Measurements from ENCODE around the gene NDUFAF3.
A peak's percentile ranks its signal among the peaks of the same experiment; 100 is the strongest.
"Not testable (repeated sequence)": the region's sequence is repeated elsewhere in the genome, so short reads cannot be mapped to it uniquely, and the experiment has no call there.

NDUFAF3 gene

DNA sequence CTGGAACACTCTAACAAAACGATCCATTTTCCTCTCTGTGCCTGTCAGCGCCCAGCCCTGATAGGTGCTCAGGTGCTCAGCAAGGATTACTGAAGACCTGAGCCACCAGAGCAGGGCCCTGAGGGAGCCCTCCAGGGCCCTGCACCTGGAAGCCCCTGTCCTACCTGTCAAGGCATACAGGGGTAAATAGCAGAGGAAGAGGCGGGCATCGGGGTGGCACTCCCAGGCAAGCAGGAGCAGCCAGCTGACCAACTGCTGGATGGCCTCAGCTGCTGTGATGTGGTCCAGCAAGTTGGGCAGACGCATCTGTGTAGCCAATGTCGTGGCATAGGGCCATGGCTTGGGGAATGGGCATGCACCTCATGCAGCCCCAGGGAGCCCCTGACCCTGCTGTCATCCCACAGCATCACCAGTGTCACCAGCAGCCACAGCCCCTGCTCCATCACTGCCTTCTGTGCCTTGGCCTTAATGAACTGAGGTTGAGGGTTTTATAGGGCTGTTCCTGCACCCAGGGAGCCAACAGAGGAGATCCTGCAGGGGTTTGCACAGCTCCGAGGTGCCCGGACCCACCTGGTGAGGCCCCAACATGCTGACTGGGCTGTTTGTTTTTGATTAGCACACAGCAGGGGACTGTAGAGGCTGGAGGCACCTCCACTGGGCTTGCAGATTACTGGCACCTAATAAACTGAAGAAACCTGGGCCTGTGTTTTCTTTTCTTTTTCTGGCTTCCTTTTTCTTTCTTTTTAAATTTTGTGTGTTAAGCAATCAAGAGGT is 22.6 kb upstream of the NDUFAF3 start:
- DNase-seq (ENCODE audit: low spot score), result no peak

DNA sequence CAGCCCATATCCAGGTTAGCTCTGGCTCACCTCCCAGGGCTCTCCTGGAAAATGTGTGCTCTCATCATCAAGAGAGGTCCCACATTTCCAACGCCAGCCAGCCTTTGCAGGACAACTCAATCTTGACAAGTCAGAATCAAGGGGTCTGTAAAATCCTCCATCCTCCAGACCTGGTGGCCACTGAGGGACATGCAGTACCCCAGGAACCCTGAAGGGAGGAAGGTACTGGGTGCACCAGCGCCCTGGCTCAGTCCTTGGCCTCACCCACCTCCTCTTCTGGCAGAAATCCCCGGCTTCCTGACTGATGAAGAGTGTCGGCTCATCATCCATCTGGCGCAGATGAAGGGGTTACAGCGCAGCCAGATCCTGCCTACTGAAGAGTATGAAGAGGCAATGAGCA is 20.8 kb upstream of the NDUFAF3 start:
- no peak for DNase-seq (ENCODE audit: low spot score)

DNA sequence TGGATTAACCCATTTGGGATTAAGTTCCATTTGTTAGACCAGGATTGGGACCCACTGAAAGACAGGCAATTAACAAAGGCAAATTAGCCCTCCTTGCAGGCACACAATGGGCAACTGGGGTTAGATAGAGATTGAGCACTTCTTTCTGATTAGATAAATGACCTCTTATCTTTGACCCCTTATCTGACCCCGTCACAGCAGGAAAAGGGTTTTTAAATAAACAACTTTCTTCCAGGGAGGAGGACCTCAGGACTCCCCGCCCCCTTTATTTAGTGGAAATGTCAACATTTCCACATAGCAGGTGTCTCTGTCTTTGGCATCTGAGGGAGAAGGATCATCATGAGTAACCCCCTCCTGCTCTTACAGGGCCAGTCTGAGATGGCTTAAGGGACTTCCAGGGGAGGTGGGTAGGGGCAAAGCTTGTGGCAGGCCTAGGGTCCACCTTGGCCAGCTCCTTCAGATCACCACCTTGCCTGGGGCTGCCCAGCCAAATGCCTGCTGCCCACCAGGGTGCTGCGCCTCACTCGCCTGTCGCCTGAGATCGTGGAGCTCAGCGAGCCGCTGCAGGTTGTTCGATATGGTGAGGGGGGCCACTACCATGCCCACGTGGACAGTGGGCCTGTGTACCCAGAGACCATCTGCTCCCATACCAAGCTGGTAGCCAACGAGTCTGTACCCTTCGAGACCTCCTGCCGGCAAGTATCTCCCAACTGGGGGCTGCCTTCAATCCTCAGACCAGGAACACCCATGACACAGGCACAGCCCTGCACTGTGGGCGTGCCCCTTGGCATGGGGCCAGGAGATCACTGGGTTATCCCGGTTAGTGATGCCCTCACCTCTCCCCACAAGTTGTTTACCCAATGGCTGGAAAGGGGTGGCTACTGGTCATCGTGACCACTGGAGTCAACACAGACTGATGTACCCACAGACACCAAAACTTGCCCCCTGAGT is 17.3 kb upstream of the NDUFAF3 start:
- no peak for DNase-seq (ENCODE audit: low spot score)

DNA sequence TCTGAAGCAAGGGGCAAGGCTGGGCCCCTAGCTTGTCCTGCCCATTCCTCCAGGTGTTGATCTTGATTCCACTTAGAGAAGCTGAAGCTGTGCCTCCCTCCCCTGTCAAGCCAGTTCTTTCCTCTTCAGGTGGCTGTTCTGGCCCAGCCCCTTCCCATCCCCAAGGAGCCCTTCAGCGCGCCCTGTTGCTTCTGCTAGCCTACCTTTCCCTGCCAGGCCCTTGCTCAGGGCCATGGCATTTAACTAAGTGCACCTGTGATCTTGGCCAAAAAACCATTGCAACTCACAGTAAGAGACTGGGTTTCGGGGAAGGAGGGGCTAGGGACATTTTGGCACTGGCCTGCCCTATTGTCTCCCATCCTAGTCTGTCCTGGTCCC is 16.6 kb upstream of the NDUFAF3 start:
- no peak for DNase-seq (ENCODE audit: low spot score)

DNA sequence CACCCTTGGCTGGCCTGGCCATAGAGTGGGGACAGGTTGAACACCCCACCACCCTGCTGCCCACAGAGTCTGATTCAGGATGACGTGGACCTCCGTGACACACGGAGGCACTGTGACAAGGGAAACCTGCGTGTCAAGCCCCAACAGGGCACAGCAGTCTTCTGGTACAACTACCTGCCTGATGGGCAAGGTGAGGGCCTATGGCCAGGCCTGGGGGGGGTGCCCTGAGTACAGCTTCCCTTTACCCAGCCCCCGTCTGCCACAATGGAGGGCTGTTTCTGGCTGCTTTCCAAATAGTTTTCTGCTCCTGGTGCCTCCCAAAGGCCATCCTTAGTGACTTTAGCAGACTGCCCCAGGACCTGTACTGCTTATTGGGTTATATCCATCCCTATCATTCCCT is 15.9 kb upstream of the NDUFAF3 start:
- DNase-seq (ENCODE audit: low spot score), result no peak

DNA sequence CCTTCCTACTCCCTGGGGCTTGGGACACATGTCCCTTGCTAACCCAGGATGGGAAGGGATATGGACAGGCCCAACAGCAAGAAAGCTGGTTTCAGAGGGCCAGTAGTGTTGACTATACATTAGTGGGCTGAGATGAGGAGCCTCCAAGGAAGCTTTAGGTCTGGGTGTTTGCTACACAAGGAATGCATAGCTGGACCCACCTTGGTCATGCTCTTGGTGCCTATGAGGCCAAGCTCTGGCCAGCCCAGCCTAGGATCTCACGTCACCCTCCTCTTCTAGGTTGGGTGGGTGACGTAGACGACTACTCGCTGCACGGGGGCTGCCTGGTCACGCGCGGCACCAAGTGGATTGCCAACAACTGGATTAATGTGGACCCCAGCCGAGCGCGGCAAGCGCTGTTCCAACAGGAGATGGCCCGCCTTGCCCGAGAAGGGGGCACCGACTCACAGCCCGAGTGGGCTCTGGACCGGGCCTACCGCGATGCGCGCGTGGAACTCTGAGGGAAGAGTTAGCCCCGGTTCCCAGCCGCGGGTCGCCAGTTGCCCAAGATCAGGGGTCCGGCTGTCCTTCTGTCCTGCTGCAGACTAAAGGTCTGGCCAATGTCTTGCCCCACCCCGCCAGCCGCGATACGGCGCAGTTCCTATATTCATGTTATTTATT is 15.4 kb upstream of the NDUFAF3 start:
- no peak for DNase-seq (ENCODE audit: low spot score)

DNA sequence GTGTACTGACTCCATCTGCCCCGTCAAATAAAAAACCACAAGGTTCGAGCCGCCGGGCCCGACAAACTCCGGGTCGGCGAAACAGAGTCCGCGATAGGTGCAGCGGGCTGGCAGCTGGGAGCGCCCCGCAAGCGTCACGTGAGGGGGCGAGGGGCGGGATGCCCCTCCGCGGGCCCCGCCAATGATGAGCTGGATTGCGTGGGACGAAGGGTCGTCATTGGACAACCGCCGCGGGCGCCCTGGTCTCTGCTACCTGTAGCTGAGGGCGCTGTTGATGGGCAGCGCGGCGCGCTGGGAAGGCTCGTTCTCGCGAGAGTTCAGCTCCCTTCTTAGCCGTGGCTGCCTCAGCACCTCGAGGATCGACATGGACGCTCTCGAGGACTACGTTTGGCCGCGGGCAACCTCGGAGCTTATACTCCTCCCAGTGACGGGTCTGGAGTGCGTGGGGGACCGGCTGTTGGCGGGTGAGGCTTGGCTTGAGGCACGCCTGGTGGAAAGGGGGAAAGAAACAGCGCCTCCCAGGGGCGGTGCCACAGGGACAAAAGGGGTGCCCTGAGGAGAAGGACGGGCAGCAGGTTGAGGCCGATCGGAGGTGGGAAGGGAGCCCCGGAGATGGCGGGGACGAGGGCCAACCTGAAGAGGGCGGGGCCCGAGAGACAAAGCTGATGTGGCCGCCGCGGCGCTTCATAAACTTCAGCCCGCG is 14.7 kb upstream of the NDUFAF3 start, which contains the start of gene WDR6:
Gene WDR6, plus strand, starts transcription at position 324 of the 703 bp plus-strand sequence. Its CDS starts 41 bp downstream, at position 365.
- DNase-seq (ENCODE audit: low spot score), result peak; percentile 90

DNA sequence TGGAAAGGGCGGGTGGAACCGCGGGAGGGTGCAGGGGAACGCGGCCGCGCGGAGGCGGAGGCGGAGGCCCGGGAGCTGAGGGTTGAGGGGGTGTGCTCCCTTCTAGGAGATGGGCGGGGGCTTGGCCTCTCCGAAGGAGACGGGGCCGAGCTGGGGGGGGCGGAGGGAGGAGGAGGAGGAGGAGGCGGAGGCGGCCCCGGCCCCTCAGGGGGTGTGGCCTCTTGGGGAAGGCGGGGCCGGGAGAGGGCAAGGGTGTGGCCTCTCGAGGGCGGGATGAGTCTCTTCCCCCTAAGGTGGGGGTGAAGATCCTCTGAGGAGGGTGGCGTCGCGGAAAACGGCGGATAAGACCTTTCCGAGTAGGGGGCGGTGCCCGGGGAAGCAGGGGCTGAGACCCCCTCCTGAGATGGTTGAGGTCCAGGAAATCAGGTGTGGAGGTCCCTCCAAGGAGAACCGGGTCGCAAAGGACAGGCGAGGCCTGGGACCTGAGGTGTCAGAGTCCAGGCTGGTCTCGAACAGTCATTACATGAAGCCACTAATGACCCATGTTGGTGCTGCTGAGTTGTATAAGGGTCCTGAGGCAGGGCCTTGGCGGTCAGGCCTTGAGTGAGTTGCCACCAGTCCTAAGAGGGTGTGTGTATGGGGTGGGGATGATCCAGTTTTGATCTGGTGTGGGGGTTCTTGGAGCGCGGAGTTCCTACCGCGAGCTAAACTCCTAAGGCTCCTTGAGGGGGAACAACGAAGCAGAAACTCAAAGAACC is 14.0 kb upstream of the NDUFAF3 start:
- DNase-seq (ENCODE audit: low spot score), result peak; percentile 79

DNA sequence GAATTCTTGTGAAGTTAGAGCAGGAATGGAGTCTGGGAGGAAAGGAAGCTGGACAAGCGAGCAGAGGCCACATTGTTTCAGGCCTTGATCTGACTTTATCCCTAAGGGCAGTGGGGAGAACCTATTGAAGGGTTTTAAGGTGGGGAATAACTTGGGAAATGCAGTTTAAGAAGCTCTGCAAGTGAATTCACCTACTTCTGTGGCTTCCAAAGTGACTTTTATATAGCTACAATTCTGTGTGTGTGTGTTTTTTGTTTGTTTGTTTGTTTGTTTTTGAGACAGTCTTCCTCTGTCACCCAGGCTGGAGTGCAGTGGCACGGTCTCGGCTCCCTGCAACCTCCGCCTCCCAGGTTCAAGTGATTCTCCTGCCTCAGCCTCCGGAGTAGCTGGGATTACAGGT is 13.3 kb upstream of the NDUFAF3 start:
- not testable (repeated sequence) for DNase-seq (ENCODE audit: low spot score)

DNA sequence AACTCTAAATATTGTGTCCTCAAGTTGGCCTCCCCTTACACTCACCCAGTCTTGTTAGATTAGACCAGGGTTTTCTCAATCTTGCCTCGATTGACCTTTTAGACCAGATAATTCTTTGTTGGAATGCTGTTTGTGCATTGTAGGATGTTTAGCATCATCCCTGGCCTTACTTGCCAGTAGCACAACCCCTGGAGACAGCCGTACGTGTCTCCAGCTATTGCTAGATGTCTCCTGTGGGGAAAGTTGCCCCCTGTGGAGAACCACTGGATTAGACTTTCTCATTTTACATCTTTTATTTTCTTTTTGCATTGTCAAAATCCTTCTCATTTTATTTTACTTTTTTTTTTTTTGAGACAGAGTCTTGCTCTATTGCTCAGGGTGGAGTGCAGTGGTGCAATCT is 12.5 kb upstream of the NDUFAF3 start:
- DNase-seq (ENCODE audit: low spot score), result no peak

DNA sequence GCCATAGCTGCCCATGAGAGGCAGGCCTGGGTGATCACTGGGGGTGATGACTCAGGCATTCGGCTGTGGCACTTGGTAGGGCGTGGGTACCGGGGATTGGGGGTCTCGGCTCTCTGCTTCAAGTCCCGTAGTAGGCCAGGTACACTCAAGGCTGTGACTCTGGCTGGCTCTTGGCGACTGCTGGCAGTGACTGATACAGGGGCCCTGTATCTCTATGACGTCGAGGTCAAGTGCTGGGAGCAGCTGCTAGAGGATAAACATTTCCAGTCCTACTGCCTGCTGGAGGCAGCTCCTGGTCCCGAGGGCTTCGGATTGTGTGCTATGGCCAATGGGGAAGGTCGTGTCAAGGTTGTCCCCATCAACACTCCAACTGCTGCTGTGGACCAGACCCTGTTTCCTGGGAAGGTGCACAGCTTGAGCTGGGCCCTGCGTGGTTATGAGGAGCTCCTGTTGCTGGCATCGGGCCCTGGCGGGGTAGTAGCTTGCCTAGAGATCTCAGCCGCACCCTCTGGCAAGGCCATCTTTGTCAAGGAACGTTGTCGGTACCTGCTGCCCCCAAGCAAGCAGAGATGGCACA is 9.4 kb upstream of the NDUFAF3 start:
- DNase-seq (ENCODE audit: low spot score), result no peak

DNA sequence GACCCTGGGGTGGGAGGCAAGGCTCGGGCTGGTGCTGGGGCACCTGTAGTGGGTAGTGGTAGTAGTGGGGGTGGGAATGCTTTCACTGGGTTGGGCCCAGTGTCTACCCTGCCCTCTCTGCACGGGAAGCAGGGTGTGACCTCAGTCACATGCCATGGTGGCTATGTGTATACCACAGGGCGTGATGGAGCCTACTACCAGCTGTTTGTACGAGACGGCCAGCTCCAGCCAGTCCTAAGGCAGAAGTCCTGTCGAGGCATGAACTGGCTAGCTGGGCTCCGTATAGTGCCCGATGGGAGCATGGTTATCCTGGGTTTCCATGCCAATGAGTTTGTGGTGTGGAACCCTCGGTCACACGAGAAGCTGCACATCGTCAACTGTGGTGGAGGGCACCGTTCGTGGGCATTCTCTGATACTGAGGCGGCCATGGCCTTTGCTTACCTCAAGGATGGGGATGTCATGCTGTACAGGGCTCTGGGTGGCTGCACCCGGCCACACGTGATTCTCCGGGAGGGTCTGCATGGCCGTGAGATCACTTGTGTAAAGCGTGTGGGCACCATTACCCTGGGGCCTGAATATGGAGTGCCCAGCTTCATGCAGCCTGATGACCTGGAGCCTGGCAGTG is 8.7 kb upstream of the NDUFAF3 start:
- DNase-seq (ENCODE audit: low spot score), result no peak

DNA sequence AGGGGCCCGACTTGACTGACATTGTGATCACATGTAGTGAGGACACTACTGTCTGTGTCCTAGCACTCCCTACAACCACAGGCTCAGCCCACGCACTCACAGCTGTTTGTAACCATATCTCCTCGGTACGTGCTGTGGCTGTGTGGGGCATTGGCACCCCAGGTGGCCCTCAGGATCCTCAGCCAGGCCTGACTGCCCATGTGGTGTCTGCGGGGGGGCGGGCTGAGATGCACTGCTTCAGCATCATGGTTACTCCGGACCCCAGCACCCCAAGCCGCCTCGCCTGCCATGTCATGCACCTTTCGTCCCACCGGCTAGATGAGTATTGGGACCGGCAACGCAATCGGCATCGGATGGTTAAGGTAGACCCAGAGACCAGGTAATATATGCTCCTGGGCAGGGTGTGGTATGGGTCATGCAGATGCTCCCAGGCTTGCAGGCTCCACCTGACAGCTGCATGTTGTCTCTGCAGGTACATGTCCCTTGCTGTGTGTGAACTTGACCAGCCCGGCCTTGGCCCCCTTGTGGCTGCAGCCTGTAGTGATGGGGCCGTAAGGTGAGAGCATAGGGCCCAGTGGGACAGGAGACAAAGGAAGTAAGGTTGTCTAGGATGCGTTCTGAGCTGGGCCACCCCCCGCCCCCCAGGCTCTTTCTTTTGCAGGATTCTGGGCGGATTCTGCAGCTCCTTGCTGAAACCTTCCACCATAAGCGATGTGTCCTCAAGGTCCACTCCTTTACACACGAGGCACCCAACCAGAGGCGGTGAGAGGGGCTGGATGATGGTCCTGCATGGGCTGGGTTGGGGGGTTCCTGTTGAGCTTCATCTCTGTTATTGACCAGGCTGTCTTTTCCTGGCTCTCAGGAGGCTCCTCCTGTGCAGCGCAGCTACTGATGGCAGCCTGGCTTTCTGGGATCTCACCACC is 7.9 kb upstream of the NDUFAF3 start:
- DNase-seq (ENCODE audit: low spot score), result peak; percentile 62

DNA sequence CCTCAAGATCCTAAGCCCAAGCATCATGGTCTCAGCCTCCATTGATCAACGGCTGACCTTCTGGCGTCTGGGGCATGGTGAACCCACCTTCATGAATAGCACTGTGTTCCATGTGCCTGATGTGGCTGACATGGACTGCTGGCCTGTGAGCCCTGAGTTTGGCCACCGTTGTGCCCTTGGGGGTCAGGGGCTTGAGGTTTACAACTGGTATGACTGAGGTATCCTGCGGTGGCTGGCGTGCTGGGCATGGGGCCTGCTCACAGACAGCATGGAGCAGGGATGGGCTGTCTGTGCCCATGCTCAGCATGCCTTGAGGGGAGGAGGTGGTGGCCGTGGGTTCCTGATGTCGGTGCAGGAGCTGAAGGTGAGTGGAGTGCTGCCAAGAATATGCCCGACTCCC is 6.8 kb upstream of the NDUFAF3 start:
- DNase-seq (ENCODE audit: low spot score), result no peak

DNA sequence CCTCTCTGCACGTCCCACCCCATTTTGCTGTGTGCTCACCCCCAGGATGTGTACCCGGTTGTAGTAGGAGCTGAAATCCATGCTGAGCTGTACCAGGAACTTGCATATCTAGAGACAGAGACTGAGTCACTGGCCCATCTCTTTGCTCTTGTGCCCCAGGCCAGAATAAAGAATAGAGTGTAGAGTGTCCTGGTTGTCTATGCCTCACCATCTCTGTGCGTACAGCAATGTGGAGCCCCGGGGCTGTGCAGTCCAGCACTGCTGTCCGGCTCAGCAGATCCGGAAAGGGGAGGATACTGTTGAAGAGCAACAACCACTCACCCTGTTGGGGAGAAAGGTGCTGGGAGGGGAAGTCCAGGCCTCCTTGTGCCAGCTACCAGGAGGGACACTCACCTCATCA is 6.2 kb upstream of the NDUFAF3 start:
- DNase-seq (ENCODE audit: low spot score), result no peak

DNA sequence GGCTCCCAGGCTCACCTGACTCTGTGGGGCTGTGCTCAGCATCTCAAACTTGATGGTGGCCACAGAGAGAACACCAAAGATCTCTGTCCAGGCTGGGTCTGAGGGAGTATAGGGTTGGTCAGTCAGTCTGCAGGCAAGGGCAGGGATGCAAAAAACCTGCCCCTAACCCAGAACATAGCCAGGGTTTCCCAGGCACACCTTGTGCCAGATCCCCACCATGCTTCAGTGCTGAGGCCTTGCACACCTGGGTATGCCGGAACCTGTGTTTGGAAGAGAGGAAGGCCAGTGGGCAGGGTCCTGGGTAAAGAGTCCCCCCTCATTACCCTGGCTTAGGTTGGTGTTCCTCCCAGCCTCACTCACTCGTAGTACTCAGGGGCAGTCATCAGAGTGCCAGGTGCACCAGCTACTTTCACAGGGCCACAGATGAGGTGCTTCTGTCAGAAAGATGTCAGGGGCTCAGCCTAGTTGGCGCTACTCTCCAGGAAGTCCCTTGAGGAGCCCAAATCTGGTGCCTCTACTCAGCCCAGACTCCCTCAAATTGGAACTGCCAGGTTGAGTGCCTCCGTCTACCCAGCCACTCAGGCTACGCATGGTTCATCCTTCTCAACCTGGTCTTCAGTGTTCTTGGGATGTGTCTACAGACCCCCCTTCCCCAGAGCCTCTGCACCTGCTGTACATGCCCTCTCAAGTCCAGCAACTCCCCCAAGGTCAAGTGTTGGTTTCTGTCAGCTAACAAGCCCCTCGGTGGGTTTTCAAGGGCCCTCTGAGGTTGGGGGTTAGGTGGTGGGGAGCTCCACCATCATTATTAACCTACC is 5.3 kb upstream of the NDUFAF3 start:
- DNase-seq (ENCODE audit: low spot score), result no peak

DNA sequence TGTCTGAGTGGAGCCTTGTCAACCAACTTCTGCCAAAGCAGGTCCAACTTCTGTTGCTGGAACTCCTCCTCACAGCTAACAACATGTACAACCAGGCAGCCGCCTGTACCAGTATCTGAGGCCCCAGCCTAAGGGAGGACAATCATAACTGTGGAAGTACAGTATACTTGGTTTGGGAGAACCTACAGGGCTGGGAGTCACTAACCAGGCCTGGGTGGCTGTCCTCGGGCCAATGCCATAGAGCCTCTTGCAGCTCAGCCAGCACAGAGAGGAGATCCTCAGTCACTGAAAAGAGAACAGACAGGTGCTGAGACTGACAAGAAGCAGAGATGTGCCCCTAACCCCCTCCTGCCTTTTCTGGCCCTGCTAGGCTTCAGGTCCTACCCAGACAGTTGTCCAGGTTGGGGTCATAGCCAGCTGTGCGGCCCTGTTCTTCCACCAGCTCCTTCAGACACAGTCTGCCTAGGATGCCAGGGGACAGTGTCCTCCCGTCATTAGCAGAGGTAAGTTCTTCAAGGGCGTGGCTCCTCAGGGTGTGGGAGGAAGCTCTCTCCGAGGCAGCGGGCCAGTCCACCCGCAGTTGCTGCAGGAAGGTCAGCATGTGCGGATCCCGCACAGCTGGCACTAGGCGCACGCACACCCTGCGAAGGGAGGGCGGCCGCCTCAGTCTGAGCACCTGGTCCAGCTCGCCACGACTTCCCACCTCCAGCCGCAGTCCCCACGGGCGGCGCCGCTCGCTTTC is 4.5 kb upstream of the NDUFAF3 start:
- no peak for DNase-seq (ENCODE audit: low spot score)

All from NAMALWA (cell line).